ENCODE measurements around the gene DISP3.

Gene DISP3

GRCh38 chr1:11540773-11541160, 61.8 kb downstream of the DISP3 start:
- TF ChIP-seq ZFX (IDR thresholded peaks at IDR 0.05; ENCODE audit: borderline replicate concordance) (no peak), CTCF (IDR thresholded peaks at IDR 0.05) (no peak)
- H3K27ac ChIP-seq = no peak overlapping the region

GRCh38 chr1:11541236-11541635, 62.3 kb downstream of the DISP3 start:
- H3K27ac ChIP-seq = no peak overlapping the region
- no peak for TF ChIP-seq CTCF (IDR thresholded peaks at IDR 0.05)

GRCh38 chr1:11541956-11542355, 63.0 kb downstream of the DISP3 start:
- no peak for TF ChIP-seq ZFX (IDR thresholded peaks at IDR 0.05; ENCODE audit: borderline replicate concordance)
- TF ChIP-seq CTCF (IDR thresholded peaks at IDR 0.05) = no peak
- no peak overlapping the region for H3K27ac ChIP-seq

- no peak overlapping the region for H3K27ac ChIP-seq
- TF ChIP-seq ZFX (IDR thresholded peaks at IDR 0.05; ENCODE audit: borderline replicate concordance) (no peak), CTCF (IDR thresholded peaks at IDR 0.05) (no peak)
Observed at GRCh38 chr1:11543392-11543791, 64.4 kb downstream of the DISP3 start.

- H3K27ac ChIP-seq = no peak overlapping the region
- TF ChIP-seq CTCF (IDR thresholded peaks at IDR 0.05) = no peak
- no peak for TF ChIP-seq ZFX (IDR thresholded peaks at IDR 0.05; ENCODE audit: borderline replicate concordance)
Observed at GRCh38 chr1:11543796-11544195, 64.8 kb downstream of the DISP3 start.

GRCh38 chr1:11546456-11546855, 67.5 kb downstream of the DISP3 start:
- no peak overlapping the region for H3K27ac ChIP-seq
- no peak for TF ChIP-seq ZFX (IDR thresholded peaks at IDR 0.05; ENCODE audit: borderline replicate concordance)
- TF ChIP-seq CTCF (IDR thresholded peaks at IDR 0.05) = no peak

GRCh38 chr1:11550664-11551283, 71.8 kb downstream of the DISP3 start:
- no peak overlapping the region for H3K27ac ChIP-seq
- TF ChIP-seq CTCF (IDR thresholded peaks at IDR 0.05) = no peak
- TF ChIP-seq ZFX (IDR thresholded peaks at IDR 0.05; ENCODE audit: borderline replicate concordance) = no peak

Data from 22Rv1 (cell line).